Panc1 (cell line): ENCODE data around the gene RNF34.

ENCODE experiments used
- CTCF ChIP-seq: fragments of 450-650 bp; IDR thresholded peaks from 2 replicates; pipeline ENCODE4 v1.5.1; 2017; ENCODE audit warnings: mild to moderate bottlenecking
- POLR2AphosphoS5 ChIP-seq: IDR thresholded peaks from 2 replicates; pipeline ENCODE4 v1.6.1; 2012; ENCODE audit warnings: mild to moderate bottlenecking, low read depth, low read length, moderate library complexity
- REST ChIP-seq, 2 experiments: IDR thresholded peaks; 2 replicates each; pipeline ENCODE4 v1.6.1; 2011 to 2012; ENCODE audit warnings: low read depth in 2 of 2, control low read depth in 1 of 2, low read length in 1 of 2, mild to moderate bottlenecking in 1 of 2, moderate library complexity in 1 of 2; ENCODE audit not compliant: insufficient read depth in 1 of 2
- SIN3A ChIP-seq: IDR thresholded peaks from 2 replicates; pipeline ENCODE4 v1.6.1; 2012; ENCODE audit warnings: low read depth, mild to moderate bottlenecking, low read length, moderate library complexity, borderline replicate concordance; ENCODE audit not compliant: insufficient read depth
- TCF7L2 ChIP-seq: IDR thresholded peaks from 2 replicates; pipeline ENCODE4 v1.6.1; 2011; ENCODE audit warnings: mild to moderate bottlenecking, low read depth, low read length, inconsistent platforms

GRCh38 chr12:121351820-121352681, 47.9 kb upstream of the RNF34 start, which contains the start of gene ANAPC5:
- TF ChIP-seq REST (IDR thresholded peaks at IDR 0.05; ENCODE audit: insufficient read depth in 1 of 2, low read depth in 2 of 2, low read length in 1 of 2) = no peak
- TF ChIP-seq TCF7L2 = no peak
- no peak for TF ChIP-seq CTCF
- peak; percentile 95; the same call in 1 of the 2 replicates for TF ChIP-seq SIN3A
- TF ChIP-seq POLR2AphosphoS5 = peak; percentile 82
